HCT116 (cell line): ENCODE data around the gene ERBB3. TPM values are rescaled to one million over a fixed set of nuclear protein-coding genes. Genes with fewer than 3 reads are reported as not detected.
A peak's percentile ranks its signal among the peaks of the same experiment; 100 is the strongest.

Source experiments
- ATAC-seq: fragments of 200-7000 bp; cut with Tn5 transposase; 2 replicates; pipeline ENCODE4 v1.9.1; 2020; ENCODE audit warnings: mild to moderate bottlenecking, moderate library complexity
- BruUV-seq: library from RNA; stranded (reverse); fragments of 400-500 nt; replicated peaks from 2 replicates; lab custom pipeline; 2021; lab: Mats Ljungman, UMichigan
- CTCF ChIA-PET: fragments of 300-600 bp; sonication (Branson Sonifier 250); formaldehyde crosslinking; loops from one replicate; lab custom pipeline; 2021; ENCODE audit warnings: antibody characterized with exemption; lab: Charles Lee
- POLR2A ChIA-PET: fragments of 300-600, 350-600 bp; sonication (Branson Sonifier 250); formaldehyde crosslinking; loops from one replicate; lab custom pipeline; 2021; ENCODE audit warnings: antibody characterized with exemption; lab: Charles Lee
- RAD21 ChIA-PET, 2 experiments: fragments of 300-600 bp; sonication (Branson Sonifier 250); formaldehyde crosslinking; loops; one replicate each; lab custom pipeline; 2023; ENCODE audit warnings: low total read pairs in 2 of 2; ENCODE audit not compliant: uncharacterized antibody in 2 of 2, unreplicated experiment in 2 of 2, low non-redundant PET in 1 of 2; lab: Charles Lee
- DNase-seq: peaks from one replicate; pipeline ENCODE4 v3.0.0-alpha.2; 2010; ENCODE audit warnings: low read depth, low spot score
- H2AFZ ChIP-seq: fragments of 200-600 bp; shearing (Covaris generic), sonication (generic); 2 replicates; pipeline ENCODE4 v1.6.1; 2017; ENCODE audit warnings: low read depth, mixed run types, mixed read lengths, antibody characterized with exemption, low read length; ENCODE audit not compliant: poor library complexity, severe bottlenecking
- H3K27ac ChIP-seq: 2 replicates; pipeline ENCODE4 v1.5.1; 2012; ENCODE audit warnings: low read depth, low read length
- H3K27me3 ChIP-seq: fragments of 200-600 bp; sonication (generic); 2 replicates; pipeline ENCODE4 v1.6.1; 2016; ENCODE audit warnings: mixed run types, low read length, mixed read lengths; ENCODE audit not compliant: insufficient read depth
- H3K36me3 ChIP-seq, 2 experiments: fragments of 200-500 bp in 1 of 2; fragments of 200-600 bp in 1 of 2; sonication (Bioruptor generic) in 1 of 2; sonication (generic) in 1 of 2; 2 replicates each; pipeline versions ENCODE4 v1.5.1 to v1.6.1; 2014 to 2016; ENCODE audit warnings: low read length in 2 of 2, inconsistent platforms in 1 of 2, mixed read lengths in 1 of 2, mixed run types in 1 of 2; ENCODE audit not compliant: insufficient read depth in 2 of 2, control insufficient read depth in 1 of 2
- H3K4me1 ChIP-seq, 2 experiments: fragments of 200-600 bp in 1 of 2; sonication (generic) in 1 of 2; 2 replicates each; pipeline versions ENCODE4 v1.5.1 to v1.6.1; 2012 to 2017; ENCODE audit warnings: low read length in 2 of 2, inconsistent platforms in 1 of 2, mild to moderate bottlenecking in 1 of 2, mixed read lengths in 1 of 2, mixed run types in 1 of 2, moderate library complexity in 1 of 2; ENCODE audit not compliant: insufficient read depth in 2 of 2, control insufficient read depth in 1 of 2
- H3K4me2 ChIP-seq: fragments of 200-600 bp; sonication (generic); 2 replicates; pipeline ENCODE4 v1.6.1; 2017; ENCODE audit warnings: mixed run types, low read length, mixed read lengths
- H3K4me3 ChIP-seq, 2 experiments: fragments of 200-600 bp in 1 of 2; sonication (generic) in 1 of 2; replicated peaks in 1 of 2; 2 replicates each; pipeline ENCODE4 v1.5.1; 2011 to 2016; ENCODE audit warnings: low read length in 2 of 2, control low read depth in 1 of 2, low read depth in 1 of 2, mild to moderate bottlenecking in 1 of 2, mixed read lengths in 1 of 2, mixed run types in 1 of 2
- H3K79me2 ChIP-seq: fragments of 200-600 bp; sonication (generic); 2 replicates; pipeline ENCODE4 v1.6.1; 2017; ENCODE audit warnings: mild to moderate bottlenecking, mixed run types, low read length, moderate library complexity, mixed read lengths; ENCODE audit not compliant: insufficient read depth
- H3K9ac ChIP-seq: fragments of 200-600 bp; sonication (generic); 2 replicates; pipeline ENCODE4 v1.6.1; 2016; ENCODE audit warnings: low read length, mixed read lengths
- H3K9me2 ChIP-seq: fragments of 200-600 bp; sonication (generic), shearing (Covaris generic); 2 replicates; pipeline ENCODE4 v1.6.1; 2017; ENCODE audit warnings: mixed run types, mild to moderate bottlenecking, moderate library complexity; ENCODE audit not compliant: insufficient read depth
- H3K9me3 ChIP-seq, 2 experiments: fragments of 200-500 bp in 1 of 2; fragments of 200-600 bp in 1 of 2; sonication (Bioruptor generic) in 1 of 2; sonication (generic) in 1 of 2; 2 replicates each; pipeline ENCODE4 v1.6.1; 2014 to 2017; ENCODE audit warnings: low read length in 2 of 2, mixed read lengths in 2 of 2, inconsistent platforms in 1 of 2, low read depth in 1 of 2, mild to moderate bottlenecking in 1 of 2, mixed run types in 1 of 2, moderate library complexity in 1 of 2; ENCODE audit not compliant: control insufficient read depth in 1 of 2, insufficient read depth in 1 of 2
- H4K20me1 ChIP-seq: fragments of 200-600 bp; sonication (generic), shearing (Covaris generic); 2 replicates; pipeline ENCODE4 v1.6.1; 2017; ENCODE audit warnings: mixed run types, mild to moderate bottlenecking, moderate library complexity; ENCODE audit not compliant: insufficient read depth
- ATF3 ChIP-seq: IDR thresholded peaks from 2 replicates; pipeline ENCODE4 v1.6.1; 2012
- CTCF ChIP-seq, 3 experiments: fragments of 200-600 bp in 1 of 3; sonication (generic) in 1 of 3; IDR thresholded peaks in 2 of 3; conservative IDR thresholded peaks in 1 of 3; 2 replicates each; pipeline ENCODE4 v1.5.1; 2012 to 2017; ENCODE audit warnings: low read depth in 2 of 3, low read length in 2 of 3, antibody characterized with exemption in 1 of 3, borderline replicate concordance in 1 of 3, control low read depth in 1 of 3, mild to moderate bottlenecking in 1 of 3, mixed read lengths in 1 of 3, mixed run types in 1 of 3, moderate library complexity in 1 of 3; ENCODE audit not compliant: insufficient read depth in 1 of 3
- EGR1 ChIP-seq: IDR thresholded peaks from 2 replicates; pipeline ENCODE4 v1.6.1; 2012; ENCODE audit warnings: low read depth
- ELF1 ChIP-seq: IDR thresholded peaks from 2 replicates; pipeline ENCODE4 v1.6.1; 2012; ENCODE audit warnings: low read depth, borderline replicate concordance
- FOSL1 ChIP-seq: IDR thresholded peaks from 2 replicates; pipeline ENCODE4 v1.6.1; 2012; ENCODE audit warnings: low read depth
- JUND ChIP-seq: IDR thresholded peaks from 2 replicates; pipeline ENCODE4 v1.6.1; 2012
- SIN3A ChIP-seq: IDR thresholded peaks from 2 replicates; pipeline ENCODE4 v1.6.1; 2012; ENCODE audit warnings: low read depth
- TCF7L2 ChIP-seq: IDR thresholded peaks from 2 replicates; pipeline ENCODE4 v1.7.0; 2011; ENCODE audit warnings: borderline replicate concordance, inconsistent platforms; ENCODE audit not compliant: insufficient read depth, insufficient read length; ENCODE audit errors: extremely low read depth
- YY1 ChIP-seq: IDR thresholded peaks from 2 replicates; pipeline ENCODE4 v1.6.1; 2011; ENCODE audit warnings: low read length, low read depth, moderate library complexity, mild to moderate bottlenecking; ENCODE audit not compliant: insufficient replicate concordance; ENCODE audit errors: extremely low read depth
- ZFX ChIP-seq: fragments of 450-650 bp; IDR thresholded peaks from 2 replicates; pipeline ENCODE4 v1.6.1; 2017
- ZNF274 ChIP-seq: fragments of 200-500 bp; sonication (Bioruptor generic); IDR thresholded peaks from 2 replicates; pipeline ENCODE4 v1.6.1; 2014; ENCODE audit warnings: mild to moderate bottlenecking, low read depth, low read length, inconsistent platforms
- intact Hi-C: fragments of 100-400 bp; cut with micrococcal nuclease; formaldehyde crosslinking; loops from 2 replicates; pipeline ENCODE4 v1.10.0; 2022
- total RNA-seq: library from RNA; stranded (reverse); gene quantifications from one replicate; pipeline ENCODE4 v1.2.1, GENCODE V29; 2021; ENCODE audit not compliant: unreplicated experiment

The ERBB3 gene
- total RNA-seq, 1 experiment from 2014 or later: 39.7 TPM

GRCh38 chr12:56118688-56119357 is 38.9 kb downstream of the ERBB3 start:
- RAD21 ChIA-PET: interaction anchor here (0.7 to 1.2 kb wide), 3 partner anchors 38 to 71 kb away, joined by 3 to 4 read pairs (median 3); partner anchors contain the start of gene SMARCC2 (in 1 of the 2)
- ATAC-seq: peak; percentile 6

GRCh38 chr12:56119361-56119796 is 39.4 kb downstream of the ERBB3 start:
- Histone ChIP-seq H3K4me3 (peak overlapping the region; percentile 76 to 80), H3K27ac (peak overlapping the region; percentile 93), H3K4me2 (peak overlapping the region; percentile 88), H3K9me2 (no peaks in the 10 kb centered on the region), H2AFZ (no peak overlapping the region), H3K27me3 (no peaks in the 10 kb centered on the region), H3K79me2 (peaks cover 18% of the 10 kb centered on the region), H3K9me3 (no peaks in the 10 kb centered on the region), H4K20me1 (no peaks in the 10 kb centered on the region), H3K4me1 (peaks cover 23 to 34% of the 10 kb centered on the region in 2 experiments), H3K9ac (peak overlapping the region; percentile 80), H3K36me3 (peaks cover 4 to 28% of the 10 kb centered on the region in 2 experiments; a peak in 3 of 4 replicates)
- peak; percentile 37 for TF ChIP-seq YY1
- no peak for TF ChIP-seq ATF3
- TF ChIP-seq CTCF (IDR thresholded peaks at IDR 0.05 in 2 of 3, conservative IDR thresholded peaks at IDR 0.05 in 1 of 3; ENCODE audit: borderline replicate concordance in 1 of 3, insufficient read depth in 1 of 3, low read depth in 2 of 3, low read length in 2 of 3): peak in 2 of 3 experiments; percentile 77 to 84; a peak in 4 of 6 replicates
- RAD21 ChIA-PET: interaction anchor here in 1 of 2 experiments (0.6 kb wide), 1 partner anchor 71 kb away, joined by 6 read pairs; no protein-coding TSS in a partner anchor
- intact Hi-C loops: loop anchor here (1.0 to 10.0 kb wide), 9 partner anchors 39 to 517 kb away; partner anchors contain the start of genes COQ10A, CS, MYL6 and NABP2
- POLR2A ChIA-PET: interaction anchor here (0.9 to 2.9 kb wide), 5 partner anchors 9 to 103 kb away, joined by 3 to 42 read pairs (median 5); partner anchors contain the start of genes ESYT1, PA2G4, RNF41 and SMARCC2
- DNase-seq (peak; percentile 82), ATAC-seq (peak; percentile 19)
- CTCF ChIA-PET: interaction anchor here (2.9 to 3.3 kb wide), 2 partner anchors 8 to 70 kb away, joined by 24 to 29 read pairs; partner anchors contain the start of genes ESYT1 and SMARCC2
- no TSS peak for BruUV-seq

More at GRCh38 chr12:56118688-56119357, 38.9 kb downstream of the ERBB3 start:
- Histone ChIP-seq H3K4me2 (peak overlapping the region; percentile 88), H4K20me1 (no peaks in the 10 kb centered on the region), H2AFZ (no peak overlapping the region), H3K36me3 (peaks cover 4 to 30% of the 10 kb centered on the region in 2 experiments; a peak in 3 of 4 replicates), H3K27me3 (no peaks in the 10 kb centered on the region), H3K4me1 (peaks cover 23 to 34% of the 10 kb centered on the region in 2 experiments), H3K27ac (peak overlapping the region; percentile 93), H3K9me3 (no peaks in the 10 kb centered on the region), H3K9ac (peak overlapping the region; percentile 80), H3K4me3 (peak overlapping the region; percentile 76 to 80), H3K9me2 (no peaks in the 10 kb centered on the region), H3K79me2 (peaks cover 18% of the 10 kb centered on the region)
- ChIA-PET CTCF (interaction anchor here (0.5 to 3.3 kb wide), 10 partner anchors 9 to 180 kb away, joined by 3 to 29 read pairs (median 6); partner anchors contain the start of genes ESYT1, MYL6, MYL6B and PA2G4), POLR2A (interaction anchor here (0.6 to 4.6 kb wide), 20 partner anchors 9 to 394 kb away, joined by 3 to 75 read pairs (median 4); partner anchors contain the start of genes ERBB3, ESYT1, MYL6 and PA2G4)
- no TSS peak for BruUV-seq
- no peak for DNase-seq
- intact Hi-C loops: loop anchor here (1.0 to 10.0 kb wide), 9 partner anchors 40 to 518 kb away; partner anchors contain the start of genes COQ10A, CS, MYL6 and NABP2
- TF ChIP-seq ZNF274 (no peak), FOSL1 (no peak), TCF7L2 (no peak), ELF1 (no peak), SIN3A (no peak), JUND (no peak), ZFX (no peak), EGR1 (no peak)
